IPS-15b (cell line): ENCODE results near the gene RNF38.
A peak's percentile ranks its signal among the peaks of the same experiment; 100 is the strongest.
"Not testable (repeated sequence)": the region's sequence is repeated elsewhere in the genome, so short reads cannot be mapped to it uniquely, and the experiment has no call there.

ENCODE experiments used
- H3K27me3 ChIP-seq: one replicate; pipeline ENCODE4 v1.6.1; 2013; ENCODE audit warnings: low read length; ENCODE audit not compliant: control insufficient read depth, insufficient read depth
- H3K36me3 ChIP-seq: one replicate; pipeline ENCODE4 v1.6.1; 2013; ENCODE audit warnings: low read length; ENCODE audit not compliant: control insufficient read depth, insufficient read depth
- H3K4me1 ChIP-seq: one replicate; pipeline ENCODE4 v1.6.1; 2013; ENCODE audit warnings: mild to moderate bottlenecking, low read length; ENCODE audit not compliant: control insufficient read depth, insufficient read depth
- H3K4me3 ChIP-seq: one replicate; pipeline ENCODE4 v1.5.1; 2013; ENCODE audit warnings: low read depth, low read length
- H3K9ac ChIP-seq: one replicate; pipeline ENCODE4 v1.6.1; 2013; ENCODE audit warnings: low read depth, mild to moderate bottlenecking, low read length
- H3K9me3 ChIP-seq: one replicate; pipeline ENCODE4 v1.6.1; 2013; ENCODE audit warnings: mild to moderate bottlenecking, low read length; ENCODE audit not compliant: control insufficient read depth, insufficient read depth

Gene RNF38

DNA sequence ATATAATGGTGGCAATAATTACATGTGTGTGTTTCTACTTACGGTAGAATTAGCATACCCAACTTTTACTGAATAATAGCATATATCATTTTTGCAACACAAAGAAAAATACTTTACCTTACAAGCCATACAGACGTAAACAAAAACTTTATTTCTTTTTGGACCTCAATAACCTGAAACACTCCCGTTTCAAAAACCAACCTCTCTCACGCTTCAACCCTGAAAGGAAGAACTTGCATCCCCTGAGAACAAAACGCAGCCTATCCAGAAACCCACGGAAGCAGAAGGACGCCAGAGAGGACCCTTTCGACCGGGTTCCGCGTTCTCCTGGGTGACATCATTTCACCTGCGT is at the start of gene RNF38:
Gene RNF38, minus strand, starts transcription at position 290 of the 352 bp plus-strand sequence. Its CDS starts 161 bp downstream, at position 129.
- H3K27me3 ChIP-seq = no peaks in the 10 kb centered on the region
- peaks cover 3% of the 10 kb centered on the region for H3K4me1 ChIP-seq
- H3K36me3 ChIP-seq = no peaks in the 10 kb centered on the region
- H3K4me3 ChIP-seq = peak within 1 kb of the TSS; percentile 84
- H3K9me3 ChIP-seq = no peaks in the 10 kb centered on the region
- H3K9ac ChIP-seq = peak within 1 kb of the TSS; percentile 67

DNA sequence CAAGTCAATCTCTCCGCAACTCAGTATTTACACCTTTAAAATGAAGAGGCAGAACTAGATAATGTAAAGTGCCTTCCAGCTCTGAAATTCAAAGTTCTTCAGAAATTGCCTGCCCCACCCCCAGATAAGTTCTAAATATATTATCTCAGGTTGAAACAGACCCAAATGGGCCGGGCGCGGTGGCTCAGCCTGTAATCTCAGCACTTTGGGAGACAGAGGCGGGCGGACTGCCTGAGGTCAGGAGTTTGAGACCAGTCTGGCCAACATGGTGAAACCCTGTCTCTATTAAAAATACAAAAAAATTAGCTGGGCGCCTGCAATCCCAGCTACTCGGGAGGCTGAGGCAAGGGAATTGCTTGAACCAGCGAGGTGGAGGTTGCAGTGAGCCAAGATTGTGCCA is 48.5 kb upstream of the RNF38 start:
- H3K27me3 ChIP-seq = not testable (repeated sequence)

DNA sequence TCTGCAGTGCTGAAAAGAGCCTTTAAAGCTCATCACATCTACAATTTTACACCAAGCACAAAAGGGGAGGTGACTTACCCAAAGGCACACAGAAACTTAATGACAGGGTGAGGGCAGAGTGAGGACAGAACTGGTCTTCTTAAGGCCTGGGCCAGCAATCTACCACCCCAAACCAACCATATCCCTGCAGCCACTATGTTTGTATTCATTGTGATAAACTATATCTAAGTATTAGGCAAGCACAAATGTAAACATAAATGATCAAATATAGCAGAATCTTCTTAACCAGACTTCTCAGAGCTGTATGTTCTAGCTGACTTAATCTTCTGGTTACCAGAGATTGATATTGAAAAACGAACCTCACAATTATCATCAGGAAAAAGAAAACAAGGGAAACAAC is 47.9 kb upstream of the RNF38 start:
- no peak overlapping the region for H3K4me3 ChIP-seq
- no peaks in the 10 kb centered on the region for H3K9me3 ChIP-seq
- H3K9ac ChIP-seq = no peak overlapping the region
- peaks cover 32% of the 10 kb centered on the region for H3K4me1 ChIP-seq
- no peaks in the 10 kb centered on the region for H3K27me3 ChIP-seq
- H3K36me3 ChIP-seq = no peaks in the 10 kb centered on the region

More for the DNA sequence above, 48.5 kb upstream of the RNF38 start:
- H3K36me3 ChIP-seq, H3K9ac ChIP-seq, H3K4me3 ChIP-seq, H3K9me3 ChIP-seq: not testable (repeated sequence)
- peaks cover 28% of the 10 kb centered on the region for H3K4me1 ChIP-seq

DNA sequence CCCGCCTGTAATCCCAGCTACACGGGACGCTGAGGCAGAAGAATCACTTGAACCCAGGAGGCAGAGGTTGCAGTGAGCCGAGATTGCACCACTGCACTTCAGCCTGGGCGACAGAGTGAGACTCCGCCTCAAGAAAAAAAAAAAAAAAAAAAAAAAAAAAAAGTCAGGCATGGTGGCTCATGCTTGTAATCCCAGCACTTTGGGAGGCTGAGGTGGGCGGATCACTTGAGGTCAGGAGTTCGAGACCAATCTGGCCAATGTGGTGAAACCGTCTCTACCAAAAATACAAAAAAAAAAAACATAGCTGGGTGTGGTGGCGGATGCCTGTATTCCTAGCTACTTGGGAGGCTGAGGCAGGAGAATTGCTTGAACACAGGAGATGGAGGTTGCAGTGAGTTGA is 46.6 kb upstream of the RNF38 start:
- peaks cover 40% of the 10 kb centered on the region for H3K4me1 ChIP-seq
- not testable (repeated sequence) for H3K4me3 ChIP-seq, H3K9me3 ChIP-seq, H3K9ac ChIP-seq, H3K36me3 ChIP-seq, H3K27me3 ChIP-seq

DNA sequence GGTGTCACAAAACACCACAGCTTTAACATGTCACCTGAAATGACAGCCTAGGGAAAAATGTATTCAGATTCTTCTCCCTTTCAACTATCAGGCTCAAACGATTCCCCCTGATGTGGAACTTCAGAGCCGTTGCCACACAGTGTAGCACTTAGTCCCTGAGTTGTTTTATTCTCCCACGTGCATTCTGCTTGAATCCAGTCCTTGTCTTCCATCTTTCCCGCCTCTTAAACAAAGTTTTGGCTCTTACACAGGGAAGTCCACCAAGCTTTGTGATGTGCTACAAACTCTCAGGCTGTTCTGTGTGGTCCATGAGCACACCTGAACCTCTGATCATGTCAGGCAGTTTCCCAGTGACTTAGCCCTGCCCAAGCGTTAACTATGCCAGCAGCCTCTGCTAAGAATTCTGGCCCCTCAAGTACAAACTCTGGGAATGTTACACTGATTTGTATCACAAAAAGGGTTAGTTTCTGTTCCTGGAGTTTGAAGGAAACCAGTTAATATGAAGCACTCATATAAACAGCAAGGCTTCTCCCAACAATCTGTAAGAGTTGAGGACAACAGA is 45.8 kb upstream of the RNF38 start:
- Histone ChIP-seq H3K36me3 (no peaks in the 10 kb centered on the region), H3K27me3 (no peaks in the 10 kb centered on the region), H3K4me3 (no peak overlapping the region), H3K9me3 (no peaks in the 10 kb centered on the region), H3K9ac (no peak overlapping the region), H3K4me1 (peaks cover 40% of the 10 kb centered on the region)

DNA sequence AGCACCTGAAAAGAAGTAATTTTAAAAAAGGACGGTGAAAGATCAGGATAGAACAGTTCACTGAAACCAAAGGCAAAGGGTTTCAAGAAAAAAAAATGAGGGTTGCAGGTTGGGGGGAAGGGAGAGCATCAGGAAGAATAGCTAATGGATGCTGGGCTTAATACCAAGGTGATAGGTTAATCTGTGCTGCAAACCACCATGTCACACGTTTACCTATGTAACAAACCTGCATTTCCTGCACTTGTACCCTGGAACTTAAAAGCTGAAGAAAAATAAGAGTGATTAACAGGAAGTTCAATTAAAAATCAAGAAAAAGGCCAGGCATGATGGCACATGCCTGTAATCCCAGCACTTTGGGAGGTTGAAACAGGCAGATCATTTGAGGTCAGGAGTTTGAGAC is 44.1 kb upstream of the RNF38 start:
- Histone ChIP-seq H3K4me3 (no peak overlapping the region), H3K36me3 (no peaks in the 10 kb centered on the region), H3K9ac (no peak overlapping the region), H3K9me3 (no peaks in the 10 kb centered on the region), H3K4me1 (peaks cover 40% of the 10 kb centered on the region), H3K27me3 (no peaks in the 10 kb centered on the region)

DNA sequence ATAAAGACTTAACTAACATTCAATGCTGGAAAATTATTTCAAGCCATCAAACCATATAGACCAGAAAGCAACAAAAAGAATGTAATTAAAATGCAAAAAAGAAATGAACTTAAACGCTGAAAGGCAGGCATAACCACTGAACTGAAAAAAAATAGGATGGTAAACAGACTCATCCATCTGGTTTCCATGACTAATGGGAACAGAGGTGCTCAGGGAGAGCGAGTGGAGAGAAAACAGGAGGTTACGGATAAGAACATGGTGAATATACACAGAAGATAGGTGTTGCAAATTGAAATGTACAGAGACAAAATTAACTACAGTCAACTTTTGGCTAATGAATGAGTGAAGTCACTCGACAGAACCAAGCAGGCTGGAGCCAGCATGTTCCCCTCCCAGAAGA is 43.5 kb upstream of the RNF38 start:
- H3K9me3 ChIP-seq = no peaks in the 10 kb centered on the region
- peaks cover 44% of the 10 kb centered on the region for H3K4me1 ChIP-seq
- H3K9ac ChIP-seq = no peak overlapping the region
- H3K36me3 ChIP-seq = no peaks in the 10 kb centered on the region
- H3K4me3 ChIP-seq = no peak overlapping the region
- H3K27me3 ChIP-seq = no peaks in the 10 kb centered on the region

DNA sequence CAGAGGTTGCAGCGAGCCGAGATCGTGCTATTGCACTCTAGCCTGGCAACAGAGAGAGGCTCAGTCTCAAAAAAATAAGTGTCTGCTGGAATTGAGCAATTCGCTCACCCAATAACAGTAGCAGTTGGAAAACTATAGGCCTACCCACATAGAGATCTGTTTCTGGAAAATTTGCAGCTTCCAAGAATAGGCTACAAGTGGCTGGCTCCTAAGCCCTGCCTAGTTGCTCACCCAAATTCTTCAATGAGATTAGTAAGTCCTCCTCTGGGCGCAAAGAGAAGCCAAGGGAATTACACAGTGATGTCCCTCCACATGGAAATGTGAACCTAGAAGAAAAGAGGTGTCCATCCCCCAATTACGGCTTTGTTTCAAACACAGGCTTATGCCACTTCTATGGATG is 42.6 kb upstream of the RNF38 start:
- Histone ChIP-seq H3K36me3 (no peaks in the 10 kb centered on the region), H3K4me3 (no peak overlapping the region), H3K4me1 (peaks cover 51% of the 10 kb centered on the region), H3K27me3 (no peaks in the 10 kb centered on the region), H3K9ac (no peak overlapping the region), H3K9me3 (no peaks in the 10 kb centered on the region)

DNA sequence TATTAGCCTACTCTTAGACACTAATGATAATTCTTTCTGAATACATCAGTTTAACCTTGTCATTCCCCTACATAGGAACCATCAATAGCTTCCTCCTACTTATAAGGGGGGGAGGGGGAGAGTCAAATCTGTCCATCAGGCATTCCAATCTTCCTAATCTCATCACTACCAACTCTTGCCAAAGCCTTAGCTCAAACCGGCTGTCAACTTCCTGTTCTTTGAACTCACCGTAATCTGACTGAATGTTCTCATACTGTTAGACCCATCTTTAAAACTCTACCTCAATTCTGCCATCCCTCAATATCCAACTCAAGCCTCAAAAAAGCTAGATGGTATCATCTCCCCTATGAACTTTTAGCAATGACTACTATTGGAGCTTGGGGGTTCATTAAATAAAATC is 41.9 kb upstream of the RNF38 start:
- Histone ChIP-seq H3K36me3 (no peaks in the 10 kb centered on the region), H3K9me3 (no peaks in the 10 kb centered on the region), H3K4me3 (no peak overlapping the region), H3K9ac (no peak overlapping the region), H3K27me3 (no peaks in the 10 kb centered on the region), H3K4me1 (peaks cover 49% of the 10 kb centered on the region)

DNA sequence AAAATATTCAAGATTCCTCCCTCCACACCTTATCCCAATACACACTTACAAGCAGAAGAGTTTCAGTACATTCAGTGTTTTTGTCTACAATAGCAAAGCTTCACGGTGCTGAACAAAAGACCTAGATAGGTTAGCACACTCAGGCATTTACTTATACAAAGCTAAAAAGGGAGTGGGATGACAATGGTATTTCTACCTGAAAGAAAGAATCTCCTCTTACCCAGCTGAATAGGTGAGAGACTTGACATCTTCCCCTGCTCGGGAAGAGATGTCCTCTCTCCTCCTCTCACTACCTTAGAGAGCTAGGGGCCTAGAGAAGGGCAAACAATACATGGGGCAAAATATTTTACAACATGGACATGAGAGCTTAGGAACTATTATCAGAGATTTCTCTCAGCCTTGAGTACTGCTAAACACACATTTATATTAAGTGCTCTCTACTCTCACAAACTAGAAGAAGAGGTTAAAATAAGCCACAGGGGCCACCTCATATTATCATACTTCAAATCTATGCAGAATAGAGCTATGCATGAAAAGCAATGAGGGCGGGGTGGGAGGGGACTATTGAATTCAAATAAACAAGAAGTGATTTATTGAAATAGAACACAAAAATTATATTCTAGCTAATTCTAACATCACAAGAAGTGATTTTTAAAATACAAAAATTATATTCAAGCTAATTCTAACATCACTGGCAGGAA is 38.6 kb upstream of the RNF38 start:
- Histone ChIP-seq H3K4me3 (no peak overlapping the region), H3K27me3 (no peaks in the 10 kb centered on the region), H3K4me1 (peaks cover 36% of the 10 kb centered on the region), H3K36me3 (no peaks in the 10 kb centered on the region), H3K9me3 (no peaks in the 10 kb centered on the region), H3K9ac (no peak overlapping the region)

DNA sequence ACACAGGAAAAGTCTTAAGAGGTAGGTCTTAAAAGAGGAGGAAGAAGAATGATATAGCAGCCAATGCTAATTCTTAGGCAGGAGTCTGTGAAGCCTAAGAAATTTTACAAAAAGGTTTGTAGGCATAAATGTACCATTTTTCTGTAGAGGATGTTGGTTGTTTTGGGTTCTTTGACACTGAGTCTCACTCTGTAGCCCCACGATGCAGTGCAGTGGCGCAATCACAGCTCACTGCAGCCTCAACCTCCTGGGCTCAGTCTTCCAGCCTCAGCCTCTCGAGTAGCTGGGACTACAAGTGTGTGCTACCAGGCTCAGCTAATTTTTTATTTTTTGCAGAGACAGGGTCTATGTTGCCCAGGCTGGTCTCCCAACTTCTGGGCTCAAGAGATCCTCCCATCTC is 37.7 kb upstream of the RNF38 start:
- Histone ChIP-seq H3K4me3 (no peak overlapping the region), H3K4me1 (peaks cover 32% of the 10 kb centered on the region), H3K9ac (no peak overlapping the region), H3K36me3 (no peaks in the 10 kb centered on the region), H3K9me3 (no peaks in the 10 kb centered on the region), H3K27me3 (no peaks in the 10 kb centered on the region)

DNA sequence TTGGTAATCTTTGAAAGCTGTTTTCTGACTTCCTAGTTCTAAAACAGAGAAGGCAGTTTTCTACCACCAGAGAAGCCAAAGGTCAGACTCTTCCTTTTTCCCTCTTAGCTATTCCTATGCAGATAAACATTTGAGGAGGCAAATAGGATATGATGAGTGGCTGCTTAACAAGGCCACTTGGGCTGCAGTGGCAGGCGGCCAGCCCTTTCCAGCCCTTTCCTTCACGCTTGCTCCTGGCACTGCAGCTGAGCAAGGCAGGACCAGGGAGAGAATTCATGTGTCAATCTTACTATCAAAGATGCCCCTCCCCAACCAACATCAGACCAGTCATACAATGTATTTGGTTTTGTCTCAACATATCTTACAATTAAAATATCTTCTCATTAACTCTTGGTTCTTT is 36.8 kb upstream of the RNF38 start:
- H3K4me3 ChIP-seq = no peak overlapping the region
- H3K36me3 ChIP-seq = no peaks in the 10 kb centered on the region
- H3K9me3 ChIP-seq = no peaks in the 10 kb centered on the region
- H3K27me3 ChIP-seq = no peaks in the 10 kb centered on the region
- H3K9ac ChIP-seq = no peak overlapping the region
- H3K4me1 ChIP-seq = peaks cover 27% of the 10 kb centered on the region
